HCT116 (cell line): ENCODE data around the gene NDOR1.

Experiments
- ATF3 ChIP-seq: IDR thresholded peaks from 2 replicates; pipeline ENCODE4 v1.6.1; 2012
- CTCF ChIP-seq, 3 experiments: fragments of 200-600 bp in 1 of 3; sonication (generic) in 1 of 3; IDR thresholded peaks in 2 of 3; conservative IDR thresholded peaks in 1 of 3; 2 replicates each; pipeline ENCODE4 v1.5.1; 2012 to 2017; ENCODE audit warnings: low read depth in 2 of 3, low read length in 2 of 3, antibody characterized with exemption in 1 of 3, borderline replicate concordance in 1 of 3, control low read depth in 1 of 3, mild to moderate bottlenecking in 1 of 3, mixed read lengths in 1 of 3, mixed run types in 1 of 3, moderate library complexity in 1 of 3; ENCODE audit not compliant: insufficient read depth in 1 of 3
- EZH2 ChIP-seq: fragments of 200-600 bp; sonication (generic); IDR thresholded peaks from 2 replicates; pipeline ENCODE4 v1.6.1; 2017; ENCODE audit warnings: antibody characterized with exemption, mixed run types

GRCh38 chr9:137206602-137207001 is 1.1 kb downstream of the NDOR1 start:
- TF ChIP-seq EZH2 (no peak), ATF3 (no peak), CTCF (IDR thresholded peaks at IDR 0.05 in 2 of 3, conservative IDR thresholded peaks at IDR 0.05 in 1 of 3; ENCODE audit: borderline replicate concordance in 1 of 3, insufficient read depth in 1 of 3, low read depth in 2 of 3, low read length in 2 of 3) (no peak)
